Gastrocnemius medialis (tissue), 4 donors: Measurements from ENCODE around the gene NFATC2IP. TPM values are rescaled to one million over a fixed set of nuclear protein-coding genes. Genes with fewer than 3 reads are reported as not detected.

ENCODE experiments used
- ATAC-seq, 2 donors: fragments of 150-250 bp; one replicate each; pipeline ENCODE4 v1.9.1; 2016
- DNase-seq, 2 donors: peaks; one replicate each; pipeline ENCODE4 v3.0.0-alpha.2; 2019
- H3K27ac ChIP-seq, 4 donors: fragments of 200-600 bp; sonication (generic); 1 replicate in 1 of 4; 2 replicates in 3 of 4; pipeline ENCODE4 v1.5.1; 2016 to 2018; ENCODE audit warnings: mild to moderate bottlenecking in 2 of 4, moderate library complexity in 1 of 4
- H3K27me3 ChIP-seq, 3 donors: fragments of 200-600 bp; sonication (generic) in 2 of 3; 1 replicate in 1 of 3; 2 replicates in 2 of 3; pipeline versions ENCODE4 v1.5.1 to v1.6.0; 2016 to 2019; ENCODE audit warnings: mild to moderate bottlenecking in 1 of 3, moderate library complexity in 1 of 3
- H3K36me3 ChIP-seq, 2 donors: fragments of 200-600 bp; sonication (generic) in 1 of 2; one replicate each; pipeline ENCODE4 v1.5.1; 2017 to 2018
- H3K4me1 ChIP-seq, 2 donors: fragments of 200-600 bp; sonication (generic) in 1 of 2; one replicate each; pipeline ENCODE4 v1.5.1; 2016 to 2017; ENCODE audit warnings: mild to moderate bottlenecking in 2 of 2
- H3K4me3 ChIP-seq, 4 donors: fragments of 200-600 bp; sonication (generic) in 3 of 4; 1 replicate in 1 of 4; 2 replicates in 3 of 4; pipeline ENCODE4 v1.5.1; 2016 to 2019; ENCODE audit warnings: mild to moderate bottlenecking in 2 of 4
- H3K9me3 ChIP-seq, 3 donors: fragments of 200-600 bp; sonication (generic) in 2 of 3; 1 replicate in 1 of 3; 2 replicates in 2 of 3; pipeline ENCODE4 v1.5.1; 2016 to 2019
- CTCF ChIP-seq, 5 experiments: fragments of 450-650 bp in 3 of 5; fragments of 200-600 bp in 2 of 5; sonication (generic) in 2 of 5; IDR thresholded peaks in 4 of 5; conservative IDR thresholded peaks in 1 of 5; 1 replicate in 4 of 5; 2 replicates in 1 of 5; pipeline ENCODE4 v1.5.1; 2016 to 2019; ENCODE audit warnings: antibody characterized with exemption in 5 of 5, mild to moderate bottlenecking in 3 of 5, moderate library complexity in 3 of 5
- POLR2A ChIP-seq, 2 donors: fragments of 450-650 bp; IDR thresholded peaks; one replicate each; pipeline ENCODE4 v1.6.1; 2017; ENCODE audit warnings: antibody characterized with exemption in 2 of 2, mild to moderate bottlenecking in 2 of 2, moderate library complexity in 2 of 2
- in situ Hi-C, 4 donors: fragments of 200-750 bp; cut with MboI; loops; one replicate each; pipeline versions ENCODE4 v1.15.0 to v1.8.0; 2017; ENCODE audit warnings: low sequenced_read_pairs in 4 of 4
- intact Hi-C: fragments of 100-400 bp; cut with DNase I; formaldehyde crosslinking; loops from one replicate; pipeline ENCODE4 v1.15.1; 2023; ENCODE audit warnings: low total_unique reads
- total RNA-seq, 4 donors: library from RNA; depleted of rRNA; stranded (reverse); fragments of >200 nt; gene quantifications; one replicate each; pipeline versions ENCODE4 v1.1.0 to v1.2.3, GENCODE V29; 2016

NFATC2IP gene
- total RNA-seq, 4 donors from 2014 or later: 10.3 to 18.5 (median 14.2) TPM

GRCh38 chr16:28980929-28981328 lies 30.2 kb downstream of the NFATC2IP start:
- Histone ChIP-seq H3K27ac (no peak overlapping the region), H3K4me1 (peaks cover under 1 to 2% of the 10 kb centered on the region in 2 donors), H3K4me3 (no peak overlapping the region), H3K9me3 (no peaks in the 10 kb centered on the region), H3K36me3 (peaks cover 0 to 74% of the 10 kb centered on the region in 2 donors), H3K27me3 (no peaks in the 10 kb centered on the region)
- in situ Hi-C loops (no loop called here), intact Hi-C loops (no loop called here)
- DNase-seq: no peak
- no peak for ATAC-seq
- TF ChIP-seq POLR2A (IDR thresholded peaks at IDR 0.05): no peak
- no peak for TF ChIP-seq CTCF (IDR thresholded peaks at IDR 0.05 in 4 of 5, conservative IDR thresholded peaks at IDR 0.05 in 1 of 5)

GRCh38 chr16:28981517-28981916 lies 30.8 kb downstream of the NFATC2IP start:
- in situ Hi-C loops: no loop called here
- no peak for DNase-seq
- H3K27me3 ChIP-seq: no peaks in the 10 kb centered on the region
- no peak overlapping the region for H3K27ac ChIP-seq
- intact Hi-C loops: no loop called here
- no peak for TF ChIP-seq POLR2A (IDR thresholded peaks at IDR 0.05)
- peak in 2 of 5 experiments; percentile 21 to 25 for TF ChIP-seq CTCF (IDR thresholded peaks at IDR 0.05 in 4 of 5, conservative IDR thresholded peaks at IDR 0.05 in 1 of 5)
- no peak for ATAC-seq
- no peaks in the 10 kb centered on the region for H3K9me3 ChIP-seq
- no peaks in the 10 kb centered on the region for H3K4me1 ChIP-seq
- no peak overlapping the region for H3K4me3 ChIP-seq
- peaks cover 0 to 79% of the 10 kb centered on the region in 2 donors for H3K36me3 ChIP-seq

- Histone ChIP-seq H3K36me3 (peaks cover 0 to 88% of the 10 kb centered on the region in 2 donors), H3K4me1 (no peaks in the 10 kb centered on the region), H3K27ac (no peak overlapping the region), H3K4me3 (no peak overlapping the region), H3K27me3 (no peaks in the 10 kb centered on the region), H3K9me3 (no peaks in the 10 kb centered on the region)
- TF ChIP-seq CTCF (IDR thresholded peaks at IDR 0.05 in 4 of 5, conservative IDR thresholded peaks at IDR 0.05 in 1 of 5) (no peak), POLR2A (IDR thresholded peaks at IDR 0.05) (no peak)
- DNase-seq: no peak
- in situ Hi-C loops (no loop called here), intact Hi-C loops (no loop called here)
- ATAC-seq: no peak
These were observed 31.7 kb downstream of the NFATC2IP start for GRCh38 chr16:28982418-28982817.

- no peak for DNase-seq
- Histone ChIP-seq H3K9me3 (no peaks in the 10 kb centered on the region), H3K36me3 (peaks cover 0 to 90% of the 10 kb centered on the region in 2 donors), H3K27ac (no peak overlapping the region), H3K4me1 (no peaks in the 10 kb centered on the region), H3K4me3 (no peak overlapping the region), H3K27me3 (no peaks in the 10 kb centered on the region)
- in situ Hi-C loops (no loop called here), intact Hi-C loops (no loop called here)
- TF ChIP-seq CTCF (IDR thresholded peaks at IDR 0.05 in 4 of 5, conservative IDR thresholded peaks at IDR 0.05 in 1 of 5) (no peak), POLR2A (IDR thresholded peaks at IDR 0.05) (no peak)
- no peak for ATAC-seq
These were observed 32.2 kb downstream of the NFATC2IP start for GRCh38 chr16:28982949-28983348.

- Histone ChIP-seq H3K4me3 (no peak overlapping the region), H3K27me3 (no peaks in the 10 kb centered on the region), H3K4me1 (no peaks in the 10 kb centered on the region), H3K9me3 (no peaks in the 10 kb centered on the region), H3K27ac (no peak overlapping the region), H3K36me3 (peaks cover 0 to 86% of the 10 kb centered on the region in 2 donors)
- in situ Hi-C loops (no loop called here), intact Hi-C loops (no loop called here)
- ATAC-seq (no peak), DNase-seq (no peak)
- no peak for TF ChIP-seq POLR2A (IDR thresholded peaks at IDR 0.05)
- no peak for TF ChIP-seq CTCF (IDR thresholded peaks at IDR 0.05 in 4 of 5, conservative IDR thresholded peaks at IDR 0.05 in 1 of 5)
These were observed 32.9 kb downstream of the NFATC2IP start for GRCh38 chr16:28983644-28984043.
